ENCODE results near the gene CYP8B1.

DNA sequence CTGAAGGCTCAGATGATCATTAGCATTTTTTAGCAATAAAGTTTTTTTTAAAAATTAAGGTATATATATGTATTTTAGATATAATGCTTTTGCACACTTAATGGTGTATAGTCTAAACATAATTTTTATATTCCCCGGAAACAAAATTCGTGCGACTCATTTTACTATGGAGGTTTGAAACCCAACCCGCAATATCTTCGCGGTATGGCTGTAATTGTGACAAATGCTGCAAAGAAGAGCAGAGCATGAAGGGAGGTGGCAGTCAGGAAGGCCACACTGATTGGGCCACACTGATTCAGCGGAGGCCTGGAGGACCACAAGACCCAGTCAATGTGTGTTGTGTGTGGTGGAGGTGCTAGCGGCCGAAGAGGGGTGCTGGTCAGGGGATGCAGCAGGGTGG, 4.5 kb upstream of the CYP8B1 start:
- TF ChIP-seq ELF4 (IDR thresholded peaks at IDR 0.05), result no peak
- no peak for TF ChIP-seq SP1 (IDR thresholded peaks at IDR 0.05)
- no peak for TF ChIP-seq L3MBTL2 (conservative IDR thresholded peaks at IDR 0.05)
- no peak for TF ChIP-seq FOXM1 (IDR thresholded peaks at IDR 0.05; ENCODE audit: borderline replicate concordance)
- no peak for TF ChIP-seq BHLHE40 (IDR thresholded peaks at IDR 0.05; ENCODE audit: borderline replicate concordance)
- TF ChIP-seq SUZ12 (IDR thresholded peaks at IDR 0.05), result no peak
- TF ChIP-seq, protein P1, sequence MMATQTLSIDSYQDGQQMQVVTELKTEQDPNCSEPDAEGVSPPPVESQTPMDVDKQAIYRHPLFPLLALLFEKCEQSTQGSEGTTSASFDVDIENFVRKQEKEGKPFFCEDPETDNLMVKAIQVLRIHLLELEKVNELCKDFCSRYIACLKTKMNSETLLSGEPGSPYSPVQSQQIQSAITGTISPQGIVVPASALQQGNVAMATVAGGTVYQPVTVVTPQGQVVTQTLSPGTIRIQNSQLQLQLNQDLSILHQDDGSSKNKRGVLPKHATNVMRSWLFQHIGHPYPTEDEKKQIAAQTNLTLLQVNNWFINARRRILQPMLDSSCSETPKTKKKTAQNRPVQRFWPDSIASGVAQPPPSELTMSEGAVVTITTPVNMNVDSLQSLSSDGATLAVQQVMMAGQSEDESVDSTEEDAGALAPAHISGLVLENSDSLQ (IDR thresholded peaks at IDR 0.05), result no peak
- no peak for TF ChIP-seq HDGF (IDR thresholded peaks at IDR 0.05; ENCODE audit: borderline replicate concordance)
- no peak for TF ChIP-seq FOXK2 (IDR thresholded peaks at IDR 0.05)
- TF ChIP-seq FOXA1 (IDR thresholded peaks at IDR 0.05), result no peak
- no peak for TF ChIP-seq ZNF384 (IDR thresholded peaks at IDR 0.05)
- TF ChIP-seq ARNT (IDR thresholded peaks at IDR 0.05), result no peak
- TF ChIP-seq TARDBP (IDR thresholded peaks at IDR 0.05), result no peak
- no peak for TF ChIP-seq NFRKB (IDR thresholded peaks at IDR 0.05)
